ENCODE measurements around the gene CNPY2.

GRCh38 chr12:56333679-56334489 lies 18.1 kb upstream of the CNPY2 start, which contains the start of gene PAN2:
- TF ChIP-seq CTCF (conservative IDR thresholded peaks at IDR 0.05; ENCODE audit: low read length) = peak; percentile 65
- TF ChIP-seq EZH2phosphoT487 (IDR thresholded peaks at IDR 0.05; ENCODE audit: borderline replicate concordance) = no peak
